Large intestine (tissue), 3 donors: ENCODE measurements around the gene AFAP1L2. TPM values are rescaled to one million over a fixed set of nuclear protein-coding genes. Genes with fewer than 3 reads are reported as not detected.

ENCODE experiments used
- DNase-seq, 2 donors: peaks; one replicate each; pipeline versions ENCODE4 v3.0.0 to v3.0.0-alpha.2; 2013
- H3K27ac ChIP-seq: one replicate; pipeline ENCODE4 v1.5.1; 2013; ENCODE audit warnings: low read length
- H3K27me3 ChIP-seq: 2 replicates; pipeline ENCODE4 v1.6.1; 2013; ENCODE audit warnings: low read length; ENCODE audit not compliant: control insufficient read depth, insufficient read depth
- H3K36me3 ChIP-seq: 2 replicates; pipeline ENCODE4 v1.6.1; 2013; ENCODE audit warnings: low read length; ENCODE audit not compliant: control insufficient read depth, insufficient read depth
- H3K4me1 ChIP-seq: one replicate; pipeline ENCODE4 v1.6.1; 2013; ENCODE audit warnings: low read length; ENCODE audit not compliant: control insufficient read depth, insufficient read depth
- H3K4me3 ChIP-seq: one replicate; pipeline ENCODE4 v1.5.1; 2013; ENCODE audit warnings: low read length
- H3K9me3 ChIP-seq: one replicate; pipeline ENCODE4 v1.6.1; 2013; ENCODE audit warnings: mild to moderate bottlenecking, low read depth, low read length, moderate library complexity; ENCODE audit not compliant: control insufficient read depth
- WGBS: methylation state at CpG from one replicate; pipeline ENCODE4 v1.1.5; 2013; ENCODE audit warnings: low lambda C conversion rate; ENCODE audit not compliant: insufficient coverage; 5-methylcytosine and 5-hydroxymethylcytosine counted together
- polyA plus RNA-seq: library from polyadenylated mRNA; unstranded; fragments of 120-200 nt; gene quantifications from one replicate; pipeline ENCODE4 v1.2.1, GENCODE V29; 2013

AFAP1L2 gene
- polyA plus RNA-seq, 1 donor: 12.0 TPM

- H3K36me3 ChIP-seq: no peaks in the 10 kb centered on the region
- H3K27ac ChIP-seq: no peak overlapping the region
- no peaks in the 10 kb centered on the region for H3K4me1 ChIP-seq
- WGBS: 86% methylated on average over 1 of the region's 3 CpGs
- H3K9me3 ChIP-seq: no peaks in the 10 kb centered on the region
- DNase-seq: no peak
- peaks cover 7% of the 10 kb centered on the region for H3K27me3 ChIP-seq
- H3K4me3 ChIP-seq: no peak overlapping the region
These were observed 16.0 kb downstream of the AFAP1L2 start for GRCh38 chr10:114388275-114388674.

GRCh38 chr10:114387784-114388183 lies 16.5 kb downstream of the AFAP1L2 start:
- no CpG with 5 or more reads among the region's 4 CpGs for WGBS
- H3K4me1 ChIP-seq: no peaks in the 10 kb centered on the region

GRCh38 chr10:114386452-114386851 lies 17.9 kb downstream of the AFAP1L2 start:
- Histone ChIP-seq H3K27me3 (no peaks in the 10 kb centered on the region), H3K27ac (no peak overlapping the region), H3K36me3 (no peaks in the 10 kb centered on the region), H3K9me3 (no peaks in the 10 kb centered on the region), H3K4me3 (no peak overlapping the region), H3K4me1 (no peaks in the 10 kb centered on the region)
- WGBS: no CpG with 5 or more reads among the region's 6 CpGs
- no peak for DNase-seq

More at GRCh38 chr10:114387784-114388183, 16.5 kb downstream of the AFAP1L2 start:
- no peak overlapping the region for H3K4me3 ChIP-seq
- no peaks in the 10 kb centered on the region for H3K9me3 ChIP-seq
- no peak for DNase-seq
- H3K27ac ChIP-seq: no peak overlapping the region
- H3K36me3 ChIP-seq: no peaks in the 10 kb centered on the region
- peaks cover 2% of the 10 kb centered on the region for H3K27me3 ChIP-seq

GRCh38 chr10:114385557-114385956 lies 18.7 kb downstream of the AFAP1L2 start:
- H3K4me1 ChIP-seq: no peaks in the 10 kb centered on the region
- WGBS: no CpG with 5 or more reads among the region's 3 CpGs
- no peaks in the 10 kb centered on the region for H3K9me3 ChIP-seq
- no peaks in the 10 kb centered on the region for H3K27me3 ChIP-seq
- no peaks in the 10 kb centered on the region for H3K36me3 ChIP-seq
- no peak overlapping the region for H3K27ac ChIP-seq
- no peak for DNase-seq
- H3K4me3 ChIP-seq: no peak overlapping the region

- WGBS: no CpG with 5 or more reads among the region's 5 CpGs
- no peaks in the 10 kb centered on the region for H3K36me3 ChIP-seq
- no peak overlapping the region for H3K27ac ChIP-seq
- no peaks in the 10 kb centered on the region for H3K4me1 ChIP-seq
- DNase-seq: no peak
- H3K27me3 ChIP-seq: peaks cover 2% of the 10 kb centered on the region
- no peaks in the 10 kb centered on the region for H3K9me3 ChIP-seq
- no peak overlapping the region for H3K4me3 ChIP-seq
These were observed 19.7 kb downstream of the AFAP1L2 start for GRCh38 chr10:114384601-114385000.

GRCh38 chr10:114384181-114384580 lies 20.1 kb downstream of the AFAP1L2 start:
- Histone ChIP-seq H3K27ac (no peak overlapping the region), H3K4me3 (no peak overlapping the region), H3K27me3 (peaks cover 2% of the 10 kb centered on the region), H3K4me1 (no peaks in the 10 kb centered on the region), H3K9me3 (no peaks in the 10 kb centered on the region), H3K36me3 (no peaks in the 10 kb centered on the region)
- no CpG with 5 or more reads among the region's 9 CpGs for WGBS
- DNase-seq: no peak

GRCh38 chr10:114380797-114381196 lies 23.5 kb downstream of the AFAP1L2 start:
- Histone ChIP-seq H3K9me3 (no peaks in the 10 kb centered on the region), H3K36me3 (no peaks in the 10 kb centered on the region), H3K27me3 (peaks cover 2% of the 10 kb centered on the region), H3K4me3 (no peak overlapping the region), H3K27ac (no peak overlapping the region), H3K4me1 (no peaks in the 10 kb centered on the region)
- DNase-seq: no peak
- 100% methylated on average over 2 of the region's 5 CpGs for WGBS

GRCh38 chr10:114380060-114380459 lies 24.2 kb downstream of the AFAP1L2 start:
- Histone ChIP-seq H3K4me1 (no peaks in the 10 kb centered on the region), H3K9me3 (no peaks in the 10 kb centered on the region), H3K27me3 (peaks cover 2% of the 10 kb centered on the region), H3K36me3 (no peaks in the 10 kb centered on the region), H3K4me3 (no peak overlapping the region), H3K27ac (no peak overlapping the region)
- WGBS: no CpG with 5 or more reads among the region's 1 CpG
- DNase-seq: no peak

- no peaks in the 10 kb centered on the region for H3K9me3 ChIP-seq
- no peak overlapping the region for H3K27ac ChIP-seq
- H3K4me3 ChIP-seq: no peak overlapping the region
- no peaks in the 10 kb centered on the region for H3K36me3 ChIP-seq
- DNase-seq: no peak
- H3K4me1 ChIP-seq: no peaks in the 10 kb centered on the region
- WGBS: no CpG with 5 or more reads among the region's 4 CpGs
- H3K27me3 ChIP-seq: peaks cover 2% of the 10 kb centered on the region
These were observed 24.7 kb downstream of the AFAP1L2 start for GRCh38 chr10:114379631-114380041.

- no peak overlapping the region for H3K27ac ChIP-seq
- no CpG with 5 or more reads among the region's 2 CpGs for WGBS
- no peak overlapping the region for H3K4me3 ChIP-seq
- DNase-seq: no peak
- no peaks in the 10 kb centered on the region for H3K4me1 ChIP-seq
- H3K9me3 ChIP-seq: no peaks in the 10 kb centered on the region
- no peaks in the 10 kb centered on the region for H3K36me3 ChIP-seq
- peaks cover 5% of the 10 kb centered on the region for H3K27me3 ChIP-seq
These were observed 27.8 kb downstream of the AFAP1L2 start for GRCh38 chr10:114376523-114376922.

- Histone ChIP-seq H3K27ac (no peak overlapping the region), H3K4me1 (no peaks in the 10 kb centered on the region), H3K4me3 (no peak overlapping the region), H3K27me3 (peaks cover 5% of the 10 kb centered on the region), H3K9me3 (no peaks in the 10 kb centered on the region), H3K36me3 (no peaks in the 10 kb centered on the region)
- WGBS: 85% methylated on average over 2 of the region's 3 CpGs
- no peak for DNase-seq
These were observed 29.3 kb downstream of the AFAP1L2 start for GRCh38 chr10:114375047-114375446.
